Measurements from ENCODE around the gene VDAC1.

DNA sequence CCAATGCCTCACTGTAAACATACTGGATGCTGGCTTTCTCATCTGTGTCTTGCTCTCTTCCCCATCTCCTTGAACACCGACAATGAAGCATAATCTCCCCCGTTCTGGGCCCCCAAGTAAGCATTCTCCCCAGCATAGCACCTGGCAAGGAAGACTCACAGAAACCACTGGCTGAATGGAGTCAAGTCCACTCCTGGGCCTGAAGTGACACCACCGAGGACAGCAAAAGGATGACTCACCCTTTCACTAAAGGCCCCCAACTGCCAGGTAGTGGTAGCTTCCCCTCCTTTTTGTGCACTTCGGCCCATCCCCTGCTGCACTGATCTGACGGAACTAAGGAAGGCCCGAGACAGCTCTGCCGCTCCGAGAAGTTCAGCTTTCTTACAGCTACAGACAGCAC is 9.4 kb downstream of the VDAC1 start:
- TF ChIP-seq, protein P1, sequence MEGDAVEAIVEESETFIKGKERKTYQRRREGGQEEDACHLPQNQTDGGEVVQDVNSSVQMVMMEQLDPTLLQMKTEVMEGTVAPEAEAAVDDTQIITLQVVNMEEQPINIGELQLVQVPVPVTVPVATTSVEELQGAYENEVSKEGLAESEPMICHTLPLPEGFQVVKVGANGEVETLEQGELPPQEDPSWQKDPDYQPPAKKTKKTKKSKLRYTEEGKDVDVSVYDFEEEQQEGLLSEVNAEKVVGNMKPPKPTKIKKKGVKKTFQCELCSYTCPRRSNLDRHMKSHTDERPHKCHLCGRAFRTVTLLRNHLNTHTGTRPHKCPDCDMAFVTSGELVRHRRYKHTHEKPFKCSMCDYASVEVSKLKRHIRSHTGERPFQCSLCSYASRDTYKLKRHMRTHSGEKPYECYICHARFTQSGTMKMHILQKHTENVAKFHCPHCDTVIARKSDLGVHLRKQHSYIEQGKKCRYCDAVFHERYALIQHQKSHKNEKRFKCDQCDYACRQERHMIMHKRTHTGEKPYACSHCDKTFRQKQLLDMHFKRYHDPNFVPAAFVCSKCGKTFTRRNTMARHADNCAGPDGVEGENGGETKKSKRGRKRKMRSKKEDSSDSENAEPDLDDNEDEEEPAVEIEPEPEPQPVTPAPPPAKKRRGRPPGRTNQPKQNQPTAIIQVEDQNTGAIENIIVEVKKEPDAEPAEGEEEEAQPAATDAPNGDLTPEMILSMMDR (IDR thresholded peaks at IDR 0.05), result no peak
- TF ChIP-seq POLR2A (IDR thresholded peaks at IDR 0.05; ENCODE audit: low read depth), result no peak
- TF ChIP-seq EP300 (IDR thresholded peaks at IDR 0.05), result no peak
